HL-60 (cell line): Measurements from ENCODE around the gene CHMP4B.

Source experiments
- DNase-seq, 2 experiments: peaks; one replicate each; pipeline ENCODE4 v3.0.0-alpha.2; 2010 to 2020; ENCODE audit warnings: low read depth in 1 of 2, low spot score in 1 of 2
- H3K27ac ChIP-seq: fragments of 250-450 bp; sonication (Bioruptor Pico); replicated peaks from 2 replicates; pipeline ENCODE4 v1.5.1; 2020; ENCODE audit warnings: mild to moderate bottlenecking, moderate library complexity
- H3K27me3 ChIP-seq: fragments of 250-450 bp; sonication (Bioruptor Pico); 2 replicates; pipeline ENCODE4 v1.5.1; 2021; ENCODE audit warnings: mild to moderate bottlenecking, moderate library complexity; ENCODE audit not compliant: insufficient read depth, poor library complexity, severe bottlenecking
- H3K4me3 ChIP-seq: replicated peaks from 2 replicates; pipeline ENCODE4 v1.5.1; 2011; ENCODE audit warnings: mild to moderate bottlenecking, control low read depth, low read length; ENCODE audit not compliant: insufficient read depth
- GABPA ChIP-seq: IDR thresholded peaks from 2 replicates; pipeline ENCODE4 v1.6.1; 2012; ENCODE audit warnings: low read depth
- POLR2AphosphoS5 ChIP-seq: IDR thresholded peaks from 2 replicates; pipeline ENCODE4 v1.6.1; 2012; ENCODE audit warnings: low read depth
- SPI1 ChIP-seq: IDR thresholded peaks from 2 replicates; pipeline ENCODE4 v1.6.1; 2012; ENCODE audit warnings: low read depth, mild to moderate bottlenecking, borderline replicate concordance
- TF ChIP-seq, protein P1 (sequence below): IDR thresholded peaks from one replicate; pipeline ENCODE4 v1.5.1; 2011; ENCODE audit warnings: low read length, control low read depth, inconsistent platforms; ENCODE audit not compliant: insufficient read depth
- TF ChIP-seq, protein P2 (sequence below): IDR thresholded peaks from 2 replicates; pipeline ENCODE4 v1.6.1; 2012; ENCODE audit warnings: low read depth; ENCODE audit not compliant: insufficient replicate concordance

Gene CHMP4B

DNA sequence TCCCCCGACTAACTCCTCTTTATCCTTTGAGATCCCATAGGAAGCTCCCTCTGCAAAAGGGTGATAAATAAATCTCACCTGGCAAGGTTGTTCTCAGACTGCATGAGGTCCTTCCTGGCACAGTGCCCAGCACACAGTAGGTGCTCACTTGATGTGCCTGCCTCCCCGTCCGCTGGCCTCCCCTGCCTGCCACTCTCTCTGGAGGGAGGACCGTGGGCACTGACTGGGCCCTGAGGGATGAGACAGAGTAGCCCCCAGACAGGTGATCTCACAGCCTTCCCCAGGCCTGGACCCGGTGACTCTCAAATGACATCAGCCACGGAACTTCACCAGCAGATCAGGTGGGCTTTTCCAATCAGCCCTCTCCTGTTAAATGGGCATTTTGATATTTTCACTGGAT lies 57.4 kb downstream of the CHMP4B start:
- H3K27ac ChIP-seq, result no peak overlapping the region
- no peak overlapping the region for H3K4me3 ChIP-seq
- no peak for DNase-seq
- no peaks in the 10 kb centered on the region for H3K27me3 ChIP-seq
- TF ChIP-seq SPI1 (no peak), GABPA (no peak), POLR2AphosphoS5 (no peak)
- TF ChIP-seq, protein P1, sequence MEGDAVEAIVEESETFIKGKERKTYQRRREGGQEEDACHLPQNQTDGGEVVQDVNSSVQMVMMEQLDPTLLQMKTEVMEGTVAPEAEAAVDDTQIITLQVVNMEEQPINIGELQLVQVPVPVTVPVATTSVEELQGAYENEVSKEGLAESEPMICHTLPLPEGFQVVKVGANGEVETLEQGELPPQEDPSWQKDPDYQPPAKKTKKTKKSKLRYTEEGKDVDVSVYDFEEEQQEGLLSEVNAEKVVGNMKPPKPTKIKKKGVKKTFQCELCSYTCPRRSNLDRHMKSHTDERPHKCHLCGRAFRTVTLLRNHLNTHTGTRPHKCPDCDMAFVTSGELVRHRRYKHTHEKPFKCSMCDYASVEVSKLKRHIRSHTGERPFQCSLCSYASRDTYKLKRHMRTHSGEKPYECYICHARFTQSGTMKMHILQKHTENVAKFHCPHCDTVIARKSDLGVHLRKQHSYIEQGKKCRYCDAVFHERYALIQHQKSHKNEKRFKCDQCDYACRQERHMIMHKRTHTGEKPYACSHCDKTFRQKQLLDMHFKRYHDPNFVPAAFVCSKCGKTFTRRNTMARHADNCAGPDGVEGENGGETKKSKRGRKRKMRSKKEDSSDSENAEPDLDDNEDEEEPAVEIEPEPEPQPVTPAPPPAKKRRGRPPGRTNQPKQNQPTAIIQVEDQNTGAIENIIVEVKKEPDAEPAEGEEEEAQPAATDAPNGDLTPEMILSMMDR, result no peak
- TF ChIP-seq, protein P2, sequence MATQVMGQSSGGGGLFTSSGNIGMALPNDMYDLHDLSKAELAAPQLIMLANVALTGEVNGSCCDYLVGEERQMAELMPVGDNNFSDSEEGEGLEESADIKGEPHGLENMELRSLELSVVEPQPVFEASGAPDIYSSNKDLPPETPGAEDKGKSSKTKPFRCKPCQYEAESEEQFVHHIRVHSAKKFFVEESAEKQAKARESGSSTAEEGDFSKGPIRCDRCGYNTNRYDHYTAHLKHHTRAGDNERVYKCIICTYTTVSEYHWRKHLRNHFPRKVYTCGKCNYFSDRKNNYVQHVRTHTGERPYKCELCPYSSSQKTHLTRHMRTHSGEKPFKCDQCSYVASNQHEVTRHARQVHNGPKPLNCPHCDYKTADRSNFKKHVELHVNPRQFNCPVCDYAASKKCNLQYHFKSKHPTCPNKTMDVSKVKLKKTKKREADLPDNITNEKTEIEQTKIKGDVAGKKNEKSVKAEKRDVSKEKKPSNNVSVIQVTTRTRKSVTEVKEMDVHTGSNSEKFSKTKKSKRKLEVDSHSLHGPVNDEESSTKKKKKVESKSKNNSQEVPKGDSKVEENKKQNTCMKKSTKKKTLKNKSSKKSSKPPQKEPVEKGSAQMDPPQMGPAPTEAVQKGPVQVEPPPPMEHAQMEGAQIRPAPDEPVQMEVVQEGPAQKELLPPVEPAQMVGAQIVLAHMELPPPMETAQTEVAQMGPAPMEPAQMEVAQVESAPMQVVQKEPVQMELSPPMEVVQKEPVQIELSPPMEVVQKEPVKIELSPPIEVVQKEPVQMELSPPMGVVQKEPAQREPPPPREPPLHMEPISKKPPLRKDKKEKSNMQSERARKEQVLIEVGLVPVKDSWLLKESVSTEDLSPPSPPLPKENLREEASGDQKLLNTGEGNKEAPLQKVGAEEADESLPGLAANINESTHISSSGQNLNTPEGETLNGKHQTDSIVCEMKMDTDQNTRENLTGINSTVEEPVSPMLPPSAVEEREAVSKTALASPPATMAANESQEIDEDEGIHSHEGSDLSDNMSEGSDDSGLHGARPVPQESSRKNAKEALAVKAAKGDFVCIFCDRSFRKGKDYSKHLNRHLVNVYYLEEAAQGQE, result no peak

DNA sequence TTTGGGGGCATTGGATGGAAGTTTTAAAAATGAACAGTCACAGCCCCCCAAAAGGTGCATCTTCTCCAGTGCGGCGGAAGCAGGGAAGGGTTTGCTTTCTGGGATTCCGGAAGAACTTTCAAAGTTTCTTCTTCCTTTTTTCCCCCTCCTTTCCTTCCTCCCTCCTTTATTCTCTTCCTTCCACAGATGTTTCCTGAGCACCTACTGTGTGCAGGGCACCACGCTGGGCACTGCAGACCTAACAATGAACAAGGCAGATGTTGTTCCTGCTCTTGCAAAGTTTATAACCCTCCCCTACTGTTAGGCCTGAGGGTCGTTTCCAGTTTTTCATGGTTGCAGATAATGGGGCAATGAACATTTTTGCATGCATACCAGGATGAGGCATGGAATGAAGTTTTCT lies 58.1 kb downstream of the CHMP4B start:
- H3K27ac ChIP-seq, result no peak overlapping the region
- H3K4me3 ChIP-seq, result no peak overlapping the region
- no peak for TF ChIP-seq GABPA
- TF ChIP-seq, protein P2, result no peak
- no peak for TF ChIP-seq SPI1
- TF ChIP-seq, protein P1, result no peak
- no peak for TF ChIP-seq POLR2AphosphoS5
- H3K27me3 ChIP-seq, result no peaks in the 10 kb centered on the region
- DNase-seq, result no peak

DNA sequence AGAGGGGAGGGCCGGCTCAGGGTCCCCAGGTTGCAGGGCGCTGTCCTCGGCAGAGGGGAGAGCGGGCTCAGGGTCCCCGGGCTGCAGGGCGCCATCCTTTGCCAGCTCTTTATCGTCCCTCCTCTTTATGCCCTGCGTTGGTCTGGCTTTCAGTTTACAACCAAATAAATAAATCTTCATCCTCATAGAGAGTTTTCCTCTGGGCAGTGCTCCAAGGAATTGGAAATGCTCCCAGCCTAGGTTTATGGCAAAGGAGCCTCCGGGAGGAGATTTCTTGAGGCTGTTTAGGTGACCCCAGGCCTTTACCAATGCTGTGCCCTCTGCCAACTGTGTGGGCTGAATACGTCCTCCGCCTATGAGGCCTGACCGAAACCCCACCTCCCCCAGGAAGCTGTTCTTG lies 60.2 kb downstream of the CHMP4B start:
- TF ChIP-seq SPI1 (no peak), GABPA (no peak), POLR2AphosphoS5 (no peak)
- TF ChIP-seq, protein P1, result no peak
- TF ChIP-seq, protein P2, result no peak
- H3K4me3 ChIP-seq, result no peak overlapping the region
- no peak for DNase-seq
- H3K27me3 ChIP-seq, result no peaks in the 10 kb centered on the region
- no peak overlapping the region for H3K27ac ChIP-seq
